GM10248 (cell line): ENCODE results near the gene OSER1.

Experiments
- CTCF ChIA-PET: fragments of 300-600 bp; sonication (Branson Sonifier 250); formaldehyde crosslinking; extraction: SDS; loops from one replicate; lab custom pipeline; 2021; ENCODE audit warnings: antibody characterized with exemption; lab: Yijun Ruan, JAX
- POLR2A ChIA-PET: fragments of 350-650 bp; sonication (Branson Sonifier 250); formaldehyde crosslinking; extraction: SDS; loops from one replicate; lab custom pipeline; 2020; ENCODE audit warnings: antibody characterized with exemption; lab: Yijun Ruan, JAX
- DNase-seq: peaks from one replicate; pipeline ENCODE4 v3.0.0; 2012; ENCODE audit errors: extremely low spot score
- CTCF ChIP-seq: IDR thresholded peaks from 2 replicates; pipeline ENCODE4 v1.5.1; 2012; ENCODE audit warnings: mild to moderate bottlenecking, low read depth; ENCODE audit errors: extremely low read depth, missing control alignments, control extremely low read depth

Gene OSER1

GRCh38 chr20:44219791-44220190 is 9.2 kb upstream of the OSER1 start:
- ChIA-PET CTCF (interaction anchor here (0.7 to 14.5 kb wide), 3 partner anchors 93 to 391 kb away, joined by 4 to 371 read pairs (median 113); partner anchors contain the start of gene FITM2), POLR2A (no interaction called here)

GRCh38 chr20:44219170-44219730 is 8.7 kb upstream of the OSER1 start:
- ChIA-PET POLR2A (no interaction called here), CTCF (interaction anchor here (0.7 to 14.5 kb wide), 19 partner anchors 9 to 464 kb away, joined by 3 to 371 read pairs (median 7); partner anchors contain the start of genes FITM2 and GDAP1L1)
- DNase-seq, result no peak
- no peak for TF ChIP-seq CTCF

More at GRCh38 chr20:44219791-44220190, 9.2 kb upstream of the OSER1 start:
- DNase-seq, result no peak
- TF ChIP-seq CTCF, result no peak

GRCh38 chr20:44218446-44218845 is 7.9 kb upstream of the OSER1 start:
- CTCF ChIA-PET, result interaction anchor here (0.7 to 14.5 kb wide), 30 partner anchors 10 to 464 kb away, joined by 3 to 371 read pairs (median 7); partner anchors contain the start of genes FITM2 and GDAP1L1
- POLR2A ChIA-PET, result interaction anchor here (0.6 kb wide), 1 partner anchor 559 kb away, joined by 3 read pairs; no protein-coding TSS in a partner anchor
- TF ChIP-seq CTCF, result no peak
- DNase-seq, result no peak

GRCh38 chr20:44217342-44218092 is 6.9 kb upstream of the OSER1 start:
- ChIA-PET POLR2A (no interaction called here), CTCF (interaction anchor here (0.6 to 14.5 kb wide), 53 partner anchors 8 to 649 kb away, joined by 3 to 371 read pairs (median 6); partner anchors contain the start of genes ADA, FITM2 and GDAP1L1)
- peak; percentile 44 for DNase-seq
- peak; percentile 91 for TF ChIP-seq CTCF

- DNase-seq, result peak; percentile 51
- CTCF ChIA-PET, result interaction anchor here (0.7 to 14.5 kb wide), 17 partner anchors 19 to 468 kb away, joined by 3 to 371 read pairs (median 4); partner anchors contain the start of genes FITM2 and GDAP1L1
- TF ChIP-seq CTCF, result peak; percentile 92
- POLR2A ChIA-PET, result interaction anchor here (0.6 kb wide), 1 partner anchor 323 kb away, joined by 3 read pairs; no protein-coding TSS in a partner anchor
Observed at GRCh38 chr20:44215125-44215524, 4.6 kb upstream of the OSER1 start.

- CTCF ChIA-PET, result interaction anchor here (1.4 to 14.5 kb wide), 6 partner anchors 10 to 397 kb away, joined by 4 to 371 read pairs (median 16); partner anchors contain the start of gene FITM2
- TF ChIP-seq CTCF, result no peak
- POLR2A ChIA-PET, result no interaction called here
- no peak for DNase-seq
Observed at GRCh38 chr20:44212792-44213191, 2.2 kb upstream of the OSER1 start.
